ENCODE data around the gene CAMP.

- TF ChIP-seq CTCF (IDR thresholded peaks at IDR 0.05) (no peak), EP300 (IDR thresholded peaks at IDR 0.05) (no peak)
Measured at GRCh38 chr3:48274452-48274851, 51.2 kb downstream of the CAMP start.
